ENCODE measurements around the gene SLC2A6. TPM values are rescaled to one million over a fixed set of nuclear protein-coding genes. Genes with fewer than 3 reads are reported as not detected.

Gene SLC2A6
- total RNA-seq, 4 donors from 2014 or later: 0.29 to 3.7 (median 0.49) TPM

DNA sequence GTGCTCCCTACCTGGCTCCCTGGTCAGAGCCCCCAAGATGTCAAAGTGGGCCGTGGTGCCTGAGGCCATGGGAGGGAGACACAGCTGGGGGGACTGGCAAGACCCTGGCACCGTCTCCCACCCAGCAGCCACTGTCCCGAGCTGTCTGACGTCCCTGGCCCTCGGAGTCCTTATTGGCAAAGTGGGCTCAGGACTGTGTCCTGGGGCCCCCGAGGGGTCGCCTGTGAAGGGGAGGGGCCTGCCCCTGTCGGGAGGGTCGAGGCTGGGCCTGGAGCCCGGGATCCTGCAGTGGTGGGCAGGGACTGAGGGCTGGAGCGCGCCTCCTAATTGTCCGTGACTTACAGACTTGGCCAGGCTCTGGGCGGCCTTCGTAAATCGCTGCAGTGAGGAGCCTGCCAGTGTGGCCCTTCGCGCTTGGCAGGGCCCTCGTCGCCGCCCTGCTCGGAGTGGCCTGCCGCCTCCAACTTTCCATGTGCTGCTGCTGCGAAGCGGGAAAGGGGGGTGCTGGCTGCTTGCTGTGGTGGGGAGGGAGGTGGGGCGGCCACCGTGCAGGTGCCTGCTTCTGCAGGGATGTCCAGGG is 32.1 kb upstream of the SLC2A6 start:
- 88% methylated on average over 18 of the region's 27 CpGs for WGBS
- no peak for DNase-seq (ENCODE audit: low spot score in 2 of 2)
- Histone ChIP-seq H3K4me3 (no peak overlapping the region), H3K27ac (no peak overlapping the region), H3K4me1 (peaks cover 37% of the 10 kb centered on the region), H3K9me3 (no peaks in the 10 kb centered on the region), H3K27me3 (peaks cover 6% of the 10 kb centered on the region), H3K36me3 (no peaks in the 10 kb centered on the region)
- no peak for TF ChIP-seq EP300 (IDR thresholded peaks at IDR 0.05)

DNA sequence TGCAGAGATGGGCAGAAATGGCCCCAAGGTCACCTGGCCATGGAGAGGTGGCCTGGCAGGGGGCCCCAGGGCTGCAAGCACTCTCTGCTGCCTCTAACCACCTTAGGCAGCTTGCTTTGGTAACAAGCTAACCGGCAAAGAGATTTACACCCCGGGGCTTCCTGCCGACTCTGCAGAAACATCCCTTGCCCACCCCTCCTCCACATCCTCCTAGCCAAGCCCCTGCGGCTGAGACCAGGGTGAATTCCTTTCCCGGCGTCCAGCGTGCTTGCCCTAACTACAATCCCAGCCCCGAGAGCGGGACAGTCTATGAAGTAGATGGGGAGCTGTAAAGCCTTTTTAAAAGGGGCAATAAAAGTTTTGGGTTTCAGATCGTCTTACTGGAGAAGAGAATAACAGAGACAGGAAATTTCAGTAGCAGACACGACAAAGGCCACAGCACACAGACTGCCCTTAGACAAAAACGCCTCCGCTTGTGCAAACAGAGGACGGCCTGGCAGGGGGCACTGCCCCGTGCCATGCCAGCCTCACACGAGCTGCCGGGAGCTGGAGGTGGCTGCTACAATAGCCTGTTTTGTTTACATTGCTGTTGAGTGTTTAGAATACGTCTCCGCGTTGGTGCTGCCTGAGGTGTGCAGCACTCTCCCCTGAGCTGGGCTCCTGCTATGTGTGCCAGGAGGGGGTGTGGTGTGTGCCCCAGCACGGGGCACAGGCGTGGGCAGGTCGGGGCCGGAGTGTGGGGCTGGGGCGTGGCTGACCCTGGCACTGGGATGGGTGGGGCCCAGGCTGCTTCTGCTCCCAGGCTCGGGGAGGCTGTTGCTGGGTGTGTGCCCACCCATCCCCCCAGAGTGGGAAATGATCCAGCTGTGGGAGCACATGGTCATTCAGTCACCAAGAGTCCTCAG is 30.5 kb upstream of the SLC2A6 start:
- Histone ChIP-seq H3K27me3 (peaks cover 10% of the 10 kb centered on the region), H3K4me3 (peak overlapping the region; percentile 9), H3K4me1 (peaks cover 28% of the 10 kb centered on the region), H3K9me3 (no peaks in the 10 kb centered on the region), H3K36me3 (no peaks in the 10 kb centered on the region), H3K27ac (no peak overlapping the region)
- TF ChIP-seq, protein P1, sequence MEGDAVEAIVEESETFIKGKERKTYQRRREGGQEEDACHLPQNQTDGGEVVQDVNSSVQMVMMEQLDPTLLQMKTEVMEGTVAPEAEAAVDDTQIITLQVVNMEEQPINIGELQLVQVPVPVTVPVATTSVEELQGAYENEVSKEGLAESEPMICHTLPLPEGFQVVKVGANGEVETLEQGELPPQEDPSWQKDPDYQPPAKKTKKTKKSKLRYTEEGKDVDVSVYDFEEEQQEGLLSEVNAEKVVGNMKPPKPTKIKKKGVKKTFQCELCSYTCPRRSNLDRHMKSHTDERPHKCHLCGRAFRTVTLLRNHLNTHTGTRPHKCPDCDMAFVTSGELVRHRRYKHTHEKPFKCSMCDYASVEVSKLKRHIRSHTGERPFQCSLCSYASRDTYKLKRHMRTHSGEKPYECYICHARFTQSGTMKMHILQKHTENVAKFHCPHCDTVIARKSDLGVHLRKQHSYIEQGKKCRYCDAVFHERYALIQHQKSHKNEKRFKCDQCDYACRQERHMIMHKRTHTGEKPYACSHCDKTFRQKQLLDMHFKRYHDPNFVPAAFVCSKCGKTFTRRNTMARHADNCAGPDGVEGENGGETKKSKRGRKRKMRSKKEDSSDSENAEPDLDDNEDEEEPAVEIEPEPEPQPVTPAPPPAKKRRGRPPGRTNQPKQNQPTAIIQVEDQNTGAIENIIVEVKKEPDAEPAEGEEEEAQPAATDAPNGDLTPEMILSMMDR (IDR thresholded peaks at IDR 0.05): no peak
- TF ChIP-seq EP300 (IDR thresholded peaks at IDR 0.05): no peak
- TF ChIP-seq POLR2A (IDR thresholded peaks at IDR 0.05): no peak
- TF ChIP-seq POLR2AphosphoS5 (IDR thresholded peaks at IDR 0.05): no peak
- 6% methylated on average over 20 of the region's 26 CpGs for WGBS
- DNase-seq (ENCODE audit: low spot score in 2 of 2): no peak

DNA sequence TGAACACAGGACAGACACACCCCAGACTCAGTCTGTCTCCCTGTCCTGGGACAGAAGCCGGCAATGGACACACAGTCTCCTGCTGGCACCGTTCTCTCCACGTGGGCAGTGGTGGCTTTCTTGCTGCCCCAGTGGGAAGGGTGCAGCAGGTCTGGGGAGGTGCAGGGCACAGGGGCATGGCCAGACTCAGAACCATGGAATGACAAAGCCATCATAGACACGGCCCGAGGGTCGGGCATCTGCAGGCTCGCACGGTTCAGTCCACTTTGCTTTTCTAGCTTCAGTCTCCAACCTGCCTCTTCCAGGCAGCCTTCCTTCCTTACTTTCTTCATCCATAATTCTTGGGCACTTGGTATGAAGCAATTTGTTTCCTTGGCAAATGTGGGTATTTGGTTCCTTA is 29.1 kb upstream of the SLC2A6 start:
- peaks cover 10% of the 10 kb centered on the region for H3K27me3 ChIP-seq
- no peak for DNase-seq (ENCODE audit: low spot score in 2 of 2)
- no peak for TF ChIP-seq POLR2AphosphoS5 (IDR thresholded peaks at IDR 0.05)
- TF ChIP-seq, protein P1 (IDR thresholded peaks at IDR 0.05): no peak
- no peak for TF ChIP-seq POLR2A (IDR thresholded peaks at IDR 0.05)
- TF ChIP-seq EP300 (IDR thresholded peaks at IDR 0.05): no peak

DNA sequence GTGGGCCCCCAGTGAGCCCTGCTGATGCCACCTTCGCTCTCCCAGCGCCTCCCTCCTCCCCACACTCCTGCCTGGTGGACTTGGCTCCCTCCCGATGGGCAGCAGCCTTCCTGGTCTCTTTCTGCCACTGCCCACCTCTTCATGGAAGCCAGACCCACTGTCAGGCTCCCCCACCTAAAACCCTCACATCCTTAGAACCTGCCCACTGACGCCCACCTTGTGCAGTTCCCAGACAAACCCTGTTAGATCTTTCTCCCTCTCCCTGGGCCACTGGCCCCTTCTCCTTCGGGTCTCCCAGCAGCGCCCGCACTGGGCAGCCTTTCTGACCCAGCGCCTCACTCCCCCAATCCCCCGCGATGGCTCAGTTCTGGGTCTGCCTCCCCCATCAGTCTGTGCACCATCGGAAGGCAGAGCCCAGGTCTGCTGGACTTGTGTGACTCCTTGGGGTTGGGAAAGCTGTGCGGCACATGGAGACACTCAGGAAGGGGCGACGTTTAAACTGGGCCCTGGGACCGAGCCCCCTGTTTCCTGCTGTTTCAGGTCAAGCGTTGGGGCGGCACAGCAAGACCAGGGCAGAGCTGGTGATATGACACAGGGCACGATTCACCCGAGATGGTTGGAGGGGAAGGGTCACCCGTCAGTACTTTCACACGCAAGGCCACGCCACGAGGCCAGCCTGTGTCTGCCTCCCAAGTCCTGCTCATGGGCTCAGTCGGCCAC is 28.5 kb upstream of the SLC2A6 start:
- no peak for TF ChIP-seq EP300 (IDR thresholded peaks at IDR 0.05)
- TF ChIP-seq, protein P1 (IDR thresholded peaks at IDR 0.05): no peak
- Histone ChIP-seq H3K9me3 (peaks cover 2% of the 10 kb centered on the region), H3K27me3 (peaks cover 10% of the 10 kb centered on the region), H3K4me3 (no peak overlapping the region), H3K36me3 (no peaks in the 10 kb centered on the region), H3K27ac (no peak overlapping the region), H3K4me1 (peaks cover 23% of the 10 kb centered on the region)
- no peak for DNase-seq (ENCODE audit: low spot score in 2 of 2)
- WGBS: 92% methylated on average over 13 of the region's 24 CpGs

More for the DNA sequence above, 29.1 kb upstream of the SLC2A6 start:
- H3K4me3 ChIP-seq: no peak overlapping the region
- no peaks in the 10 kb centered on the region for H3K36me3 ChIP-seq
- peaks cover 23% of the 10 kb centered on the region for H3K4me1 ChIP-seq
- H3K9me3 ChIP-seq: no peaks in the 10 kb centered on the region
- H3K27ac ChIP-seq: no peak overlapping the region
- WGBS: 84% methylated on average over 8 of the region's 8 CpGs

DNA sequence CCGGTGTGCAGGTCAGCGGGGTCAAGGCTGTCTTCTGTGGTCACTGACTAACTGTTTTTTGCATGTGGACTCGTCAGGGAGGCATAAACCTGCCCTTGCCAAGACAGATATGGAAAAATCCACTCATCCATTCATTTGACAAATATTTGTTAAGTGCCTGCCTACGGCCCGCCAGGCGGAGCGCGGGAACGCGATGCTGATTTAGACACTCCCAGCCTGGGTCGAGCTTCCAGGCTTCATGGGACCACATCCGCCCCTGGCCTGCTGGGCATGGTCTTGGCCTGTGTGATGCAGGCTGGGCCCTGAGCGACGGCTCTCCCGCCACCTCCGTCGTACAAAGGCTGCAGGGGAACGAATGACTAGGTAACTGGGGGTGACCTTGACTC is 27.7 kb upstream of the SLC2A6 start:
- DNase-seq (ENCODE audit: low spot score in 2 of 2): no peak
- WGBS: 40% methylated on average over 8 of the region's 18 CpGs
- Histone ChIP-seq H3K27me3 (peaks cover 10% of the 10 kb centered on the region), H3K4me3 (no peak overlapping the region), H3K36me3 (no peaks in the 10 kb centered on the region), H3K9me3 (peaks cover 6% of the 10 kb centered on the region), H3K27ac (peak overlapping the region; percentile 43), H3K4me1 (peaks cover 23% of the 10 kb centered on the region)
- TF ChIP-seq, protein P1 (IDR thresholded peaks at IDR 0.05): no peak
- peak in 1 of 3 donors; percentile 17 for TF ChIP-seq POLR2AphosphoS5 (IDR thresholded peaks at IDR 0.05)
